ENCODE data around the gene PTX3.

Gene PTX3

DNA sequence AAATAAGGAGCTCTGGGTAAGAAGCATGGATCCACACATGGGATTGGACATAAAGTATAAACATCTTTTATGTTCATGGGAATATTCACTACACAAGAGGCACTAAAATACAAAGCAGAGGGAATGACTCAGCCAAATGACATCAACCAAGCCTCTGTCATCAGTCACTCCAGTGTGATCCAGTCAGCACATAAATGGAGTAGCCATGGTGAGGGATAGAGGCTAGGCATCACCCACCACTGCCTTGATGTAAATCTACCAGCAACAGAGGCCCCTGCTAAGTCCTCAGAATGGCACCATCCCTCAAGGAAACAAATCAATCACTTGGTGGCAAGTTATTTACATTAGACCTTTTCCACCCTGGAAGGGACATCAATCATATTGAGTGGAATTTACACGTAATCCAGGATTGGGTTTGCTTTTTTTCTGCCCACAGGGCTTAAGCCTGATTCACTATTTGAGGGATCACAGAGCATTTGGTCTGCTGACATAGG, 39.3 kb downstream of the PTX3 start:
- no peak for DNase-seq (ENCODE audit: low read depth)

DNA sequence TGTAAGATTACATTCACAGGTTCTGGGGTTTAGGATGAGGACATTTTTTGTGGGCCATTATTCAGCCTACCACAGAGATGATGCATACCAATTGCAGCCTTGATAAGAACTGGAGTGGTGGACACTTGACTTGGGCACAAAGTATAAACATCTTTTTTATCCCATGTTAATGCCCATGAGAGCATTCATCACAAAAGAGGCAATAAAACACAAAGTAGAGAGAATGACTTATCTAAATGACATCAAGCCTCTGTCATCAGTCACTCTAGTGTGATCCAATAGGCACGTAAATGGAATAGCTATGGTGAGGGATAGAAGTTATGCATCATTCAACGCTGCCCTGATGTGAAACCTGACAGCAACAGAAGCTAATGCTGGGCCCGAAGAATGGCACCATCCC, 40.8 kb downstream of the PTX3 start:
- DNase-seq (ENCODE audit: low read depth), result no peak

DNA sequence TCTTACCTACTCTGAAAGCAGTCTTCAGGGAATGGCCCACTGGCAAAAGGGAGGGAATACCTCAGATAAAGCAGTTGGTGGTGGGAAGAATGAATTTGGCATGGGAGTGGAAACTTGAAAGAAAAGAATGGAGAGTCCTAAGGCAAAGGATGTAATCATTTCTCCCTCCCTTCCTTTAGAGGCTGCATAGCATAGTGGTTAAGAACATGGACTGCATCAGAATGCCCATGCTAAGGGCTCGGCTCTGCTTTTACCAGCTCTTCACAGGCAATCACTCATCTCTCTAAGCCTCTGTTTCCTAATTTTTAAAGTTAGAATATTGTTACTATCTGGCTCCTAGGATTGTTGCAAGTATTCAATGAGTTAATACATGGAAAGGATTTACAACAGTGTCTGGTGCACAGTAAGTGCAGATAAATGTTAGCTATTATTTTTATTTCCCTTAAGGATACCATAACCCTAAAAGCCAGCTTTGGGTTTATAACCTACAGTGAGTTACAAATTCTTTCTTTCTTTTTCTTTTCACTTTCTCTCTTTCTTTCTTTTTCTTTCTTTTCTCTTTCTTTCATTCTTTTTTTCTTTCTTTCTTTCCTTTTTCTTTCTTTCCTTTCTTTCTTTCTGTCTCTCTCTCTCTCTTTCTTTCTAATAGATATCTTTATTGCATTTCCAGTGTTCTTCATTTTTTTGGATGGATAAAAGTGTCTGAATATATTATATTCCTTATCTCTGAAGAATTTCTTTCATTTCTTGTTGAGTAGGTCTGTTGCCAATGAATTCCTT, 43.0 kb downstream of the PTX3 start:
- no peak for DNase-seq (ENCODE audit: low read depth)

DNA sequence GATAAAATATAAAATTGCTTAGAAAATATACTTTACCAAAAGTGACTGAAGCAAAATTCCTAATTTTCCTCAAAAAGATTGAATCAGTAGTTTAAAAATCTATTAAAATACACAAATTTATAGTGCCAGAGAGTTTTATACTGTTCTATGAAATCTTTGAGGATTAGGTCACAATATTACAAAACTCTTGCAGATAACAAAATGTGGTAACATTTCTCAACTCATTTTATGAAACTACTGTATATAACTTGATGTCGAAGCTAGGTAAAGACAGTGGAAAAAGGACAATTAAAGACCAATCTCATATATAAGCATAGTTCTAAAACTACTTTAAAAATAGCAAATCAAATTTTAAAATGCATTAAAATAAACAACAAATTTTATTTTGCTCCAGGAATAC, 50.7 kb downstream of the PTX3 start:
- no peak for DNase-seq (ENCODE audit: low read depth)

DNA sequence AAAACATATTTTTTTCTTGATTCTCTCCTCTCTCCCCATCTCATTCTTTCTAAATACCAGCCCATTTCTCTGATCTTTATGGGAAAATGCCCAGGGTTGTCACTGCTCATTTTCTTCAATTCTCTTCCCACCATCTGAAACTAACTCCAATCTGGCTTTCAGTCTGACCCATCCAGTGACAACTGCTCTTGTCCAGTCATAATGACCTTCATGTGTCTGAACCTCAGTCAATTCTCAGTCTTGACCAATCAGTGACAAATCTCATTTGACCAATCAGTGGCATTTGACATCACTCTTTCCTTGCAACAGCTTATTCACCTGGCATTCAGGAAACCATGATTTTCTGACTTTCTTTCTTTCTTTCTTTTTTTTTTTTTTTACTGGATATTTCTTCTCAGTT, 51.5 kb downstream of the PTX3 start:
- DNase-seq (ENCODE audit: low read depth), result no peak

DNA sequence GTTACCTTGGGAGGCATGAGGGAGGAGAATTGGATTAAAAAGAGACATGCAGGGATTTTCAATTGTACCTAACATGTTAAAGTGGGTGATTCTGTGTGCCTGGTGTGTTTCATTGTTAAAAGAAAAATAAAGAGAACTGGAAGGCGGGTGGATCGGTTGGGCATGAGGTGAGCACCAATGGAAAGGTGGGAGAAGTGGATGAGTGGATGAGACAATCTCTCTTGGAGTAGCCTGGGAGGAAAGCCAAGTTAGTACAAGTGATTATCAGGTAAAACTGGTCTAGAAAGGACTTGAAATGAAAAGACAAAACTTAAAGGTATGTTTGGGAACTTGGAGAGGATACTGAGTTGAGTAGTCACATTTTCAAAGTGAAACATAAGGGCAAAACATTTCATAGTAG, 54.5 kb downstream of the PTX3 start:
- DNase-seq (ENCODE audit: low read depth), result no peak

All from HS-27A (cell line).